ENCODE results near the gene RC3H2.

DNA sequence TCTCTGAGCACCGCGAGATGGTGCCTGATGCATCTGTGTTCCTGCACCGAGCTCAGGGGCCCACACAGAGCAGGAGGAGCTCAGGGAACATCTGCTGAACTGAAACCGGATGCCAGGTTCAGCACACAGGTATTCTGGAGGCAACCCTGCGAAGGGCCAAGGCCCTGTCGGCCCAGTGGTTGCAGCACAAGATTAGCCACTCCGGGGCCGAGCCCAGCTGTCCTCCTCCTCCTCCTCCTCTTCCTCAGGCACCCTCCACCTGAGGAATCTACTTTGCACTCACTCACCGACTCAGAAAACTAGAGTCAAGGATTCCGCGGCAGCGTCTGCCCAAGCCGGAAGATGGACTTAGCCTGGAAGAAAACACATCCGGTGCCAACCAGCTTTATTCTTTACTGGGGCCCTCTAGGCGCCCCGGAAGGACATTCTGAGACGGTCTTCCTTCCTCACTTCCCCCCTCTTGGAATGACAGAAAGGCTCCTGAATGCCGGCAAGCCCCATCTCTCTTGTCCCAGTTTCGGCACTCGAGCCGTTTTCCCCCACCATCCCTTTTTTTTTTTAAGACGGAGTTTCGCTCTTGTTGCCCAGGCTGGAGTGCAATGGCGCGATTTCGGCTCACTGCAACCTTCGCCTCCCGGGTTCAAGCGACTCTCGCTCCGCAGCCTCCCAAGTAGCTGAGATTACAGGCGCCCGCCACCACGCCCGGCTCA lies 8.0 kb upstream of the RC3H2 start, which contains the start of gene ZBTB6:
- TF ChIP-seq CTCF (IDR thresholded peaks at IDR 0.05) (no peak), POLR2A (IDR thresholded peaks at IDR 0.05) (peak in 1 of 2 donors; percentile 59)

Measured in adrenal gland (tissue), 5 donors.